IMR-90 (cell line): ENCODE data around the gene BCL11A. TPM values are rescaled to one million over a fixed set of nuclear protein-coding genes. Genes with fewer than 3 reads are reported as not detected.

Experiments
- ATAC-seq: fragments of 200-7000 bp; cut with Tn5 transposase; 2 replicates; pipeline ENCODE4 v1.9.1; 2020; ENCODE audit warnings: low read depth, mild to moderate bottlenecking, moderate library complexity
- BruUV-seq: library from RNA; stranded (reverse); fragments of 400-500 nt; replicated peaks from 2 replicates; lab custom pipeline; 2021; lab: Mats Ljungman, UMichigan
- CTCF ChIA-PET: fragments of 300-600 bp; formaldehyde crosslinking; extraction: SDS; loops from one replicate; lab custom pipeline; 2021; ENCODE audit warnings: antibody characterized with exemption; lab: Yijun Ruan, JAX
- POLR2A ChIA-PET: fragments of 300-600 bp; sonication (Branson Sonifier 250); formaldehyde crosslinking; loops from one replicate; lab custom pipeline; 2022; ENCODE audit warnings: antibody characterized with exemption; ENCODE audit not compliant: unreplicated experiment; lab: Charles Lee
- DNase-seq: peaks from one replicate; pipeline ENCODE4 v3.0.0; 2013
- H2AFZ ChIP-seq: replicated peaks from 2 replicates; pipeline ENCODE3; 2013; ENCODE audit warnings: low read length, mild to moderate bottlenecking; ENCODE audit not compliant: poor library complexity
- H2AK5ac ChIP-seq: 2 replicates; pipeline ENCODE4 v1.6.1; 2013; ENCODE audit warnings: low read depth, low read length, inconsistent platforms
- H2AK9ac ChIP-seq: replicated peaks from 2 replicates; pipeline ENCODE3; 2013; ENCODE audit warnings: mild to moderate bottlenecking, low read depth, low read length, moderate library complexity; ENCODE audit not compliant: poor library complexity
- H2BK120ac ChIP-seq: 2 replicates; pipeline ENCODE4 v1.6.1; 2013; ENCODE audit warnings: low read depth, low read length, inconsistent platforms
- H2BK15ac ChIP-seq: 3 replicates; pipeline ENCODE4 v1.6.1; 2013; ENCODE audit warnings: low read depth, low read length, inconsistent platforms
- H2BK20ac ChIP-seq: 2 replicates; pipeline ENCODE4 v1.6.1; 2013; ENCODE audit warnings: low read depth, mild to moderate bottlenecking, inconsistent platforms, low read length, moderate library complexity
- H2BK5ac ChIP-seq: 2 replicates; pipeline ENCODE4 v1.6.1; 2013; ENCODE audit warnings: mild to moderate bottlenecking, low read depth, low read length, inconsistent platforms; ENCODE audit not compliant: poor library complexity, severe bottlenecking
- H3K14ac ChIP-seq: replicated peaks from 2 replicates; pipeline ENCODE4 v1.6.1; 2013; ENCODE audit warnings: low read depth, low read length, inconsistent platforms
- H3K18ac ChIP-seq: 2 replicates; pipeline ENCODE4 v1.6.1; 2013; ENCODE audit warnings: low read depth, low read length, control low read depth
- H3K23ac ChIP-seq: 2 replicates; pipeline ENCODE4 v1.6.1; 2013; ENCODE audit warnings: low read depth, low read length, inconsistent platforms
- H3K27ac ChIP-seq: 2 replicates; pipeline ENCODE4 v1.5.1; 2013; ENCODE audit warnings: mild to moderate bottlenecking, control low read depth, low read length; ENCODE audit not compliant: insufficient read depth
- H3K27me3 ChIP-seq: 2 replicates; pipeline ENCODE4 v1.6.1; 2013; ENCODE audit warnings: low read length; ENCODE audit not compliant: control insufficient read depth, insufficient read depth
- H3K36me3 ChIP-seq: 2 replicates; pipeline ENCODE4 v1.6.1; 2013; ENCODE audit warnings: low read length, mixed read lengths; ENCODE audit not compliant: control insufficient read depth, insufficient read depth
- H3K4ac ChIP-seq: 2 replicates; pipeline ENCODE4 v1.6.1; 2013; ENCODE audit warnings: low read depth, low read length, inconsistent platforms
- H3K4me1 ChIP-seq: 2 replicates; pipeline ENCODE4 v1.6.1; 2013; ENCODE audit warnings: low read length, mixed read lengths; ENCODE audit not compliant: control insufficient read depth, insufficient read depth
- H3K4me2 ChIP-seq: 2 replicates; pipeline ENCODE4 v1.6.1; 2013; ENCODE audit warnings: low read depth, mild to moderate bottlenecking, control low read depth, low read length, moderate library complexity
- H3K4me3 ChIP-seq: 2 replicates; pipeline ENCODE4 v1.5.1; 2013; ENCODE audit warnings: low read depth, mild to moderate bottlenecking, control low read depth, low read length, moderate library complexity; ENCODE audit not compliant: insufficient read depth
- H3K56ac ChIP-seq: 2 replicates; pipeline ENCODE4 v1.6.1; 2013; ENCODE audit warnings: low read length, inconsistent platforms; ENCODE audit not compliant: insufficient read depth; ENCODE audit errors: extremely low read depth
- H3K79me1 ChIP-seq, 2 experiments: 2 replicates each; pipeline ENCODE4 v1.6.1; 2013; ENCODE audit warnings: low read length in 2 of 2, inconsistent platforms in 1 of 2, low read depth in 1 of 2
- H3K9ac ChIP-seq: 2 replicates; pipeline ENCODE4 v1.6.1; 2013; ENCODE audit warnings: low read depth, low read length, control low read depth
- H3K9me1 ChIP-seq: 2 replicates; pipeline ENCODE4 v1.6.1; 2013; ENCODE audit warnings: low read length, inconsistent platforms; ENCODE audit not compliant: insufficient read depth
- H3K9me3 ChIP-seq: 2 replicates; pipeline ENCODE4 v1.6.1; 2013; ENCODE audit warnings: low read length; ENCODE audit not compliant: control insufficient read depth, insufficient read depth
- H4K20me1 ChIP-seq: 2 replicates; pipeline ENCODE4 v1.6.1; 2013; ENCODE audit warnings: low read length, inconsistent platforms; ENCODE audit not compliant: insufficient read depth
- H4K5ac ChIP-seq: 2 replicates; pipeline ENCODE4 v1.6.1; 2013; ENCODE audit warnings: mild to moderate bottlenecking, low read depth, low read length, control low read depth
- H4K8ac ChIP-seq, 2 experiments: 2 replicates each; pipeline ENCODE4 v1.6.1; 2013; ENCODE audit warnings: low read depth in 2 of 2, low read length in 2 of 2, control low read depth in 1 of 2, inconsistent platforms in 1 of 2
- H4K91ac ChIP-seq: 2 replicates; pipeline ENCODE4 v1.6.1; 2013; ENCODE audit warnings: low read depth, low read length, inconsistent platforms; ENCODE audit not compliant: insufficient read depth
- SMC3 ChIP-seq: fragments of 150-350 bp; IDR thresholded peaks from 2 replicates; pipeline ENCODE4 v1.6.1; 2016; ENCODE audit warnings: low read depth, mild to moderate bottlenecking, antibody characterized with exemption, low read length, moderate library complexity
- WGBS, 2 experiments: methylation state at CpG; one replicate each; pipeline versions ENCODE4 v1.1.5 to v1.1.7; 2013; ENCODE audit warnings: missing lambda C conversion rate in 2 of 2; ENCODE audit not compliant: insufficient read length in 1 of 2; ENCODE audit errors: extremely low coverage in 2 of 2; 5-methylcytosine and 5-hydroxymethylcytosine counted together
- dilution Hi-C: fragments of 300-500 bp; cut with HindIII; formaldehyde crosslinking; loops from one replicate; pipeline ENCODE4 v1.14.3; 2018; ENCODE audit warnings: low sequenced_read_pairs; ENCODE audit not compliant: unreplicated experiment
- in situ Hi-C: fragments of 300-500 bp; cut with MboI; formaldehyde crosslinking; loops from 3 replicates; pipeline ENCODE4 v1.14.3; 2019; ENCODE audit warnings: low sequenced_read_pairs, inconsistent platforms, mixed read lengths
- intact Hi-C: fragments of 100-400 bp; cut with micrococcal nuclease; formaldehyde crosslinking; loops from 2 replicates; pipeline ENCODE4 v1.10.0; 2022
- polyA plus RNA-seq, 3 experiments: library from polyadenylated mRNA; depleted of rRNA; stranded (reverse); fragments of >200 nt; gene quantifications; 2 replicates each; pipeline ENCODE4 v1.2.3, GENCODE V29; 2012; ENCODE audit warnings: low replicate concordance in 1 of 3
- total RNA-seq: library from RNA; depleted of rRNA; stranded (reverse); fragments of >200 nt; gene quantifications from 2 replicates; pipeline ENCODE4 v1.2.3, GENCODE V29; 2012

The BCL11A gene
- total and polyA plus RNA-seq, 2 of the 4 experiments (the other 2 are of a cell fraction): 1.0 to 1.1 TPM

DNA sequence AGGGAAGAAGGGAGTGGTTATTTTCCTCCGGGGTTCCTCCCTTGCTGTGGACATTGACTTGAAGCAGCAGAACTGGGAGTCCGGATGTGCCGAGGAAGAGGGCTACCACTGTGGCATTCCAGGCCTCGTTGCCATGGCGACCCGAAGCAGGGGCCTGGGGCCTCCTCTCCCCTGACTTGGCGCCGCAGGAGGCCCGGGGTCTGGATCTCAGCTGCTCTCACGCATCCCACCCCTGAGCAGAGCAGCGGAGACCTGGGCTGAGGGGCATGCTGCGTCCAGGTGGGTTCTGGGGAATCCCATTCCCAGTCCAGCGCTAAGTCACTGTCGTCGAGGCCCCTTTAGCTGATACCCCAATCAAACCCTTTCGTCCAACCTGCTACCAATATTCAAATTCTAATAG lies 100.2 kb downstream of the BCL11A start:
- dilution Hi-C loops: no loop called here
- Histone ChIP-seq H3K9ac (no peak overlapping the region), H2BK5ac (no peak overlapping the region), H3K4me3 (no peak overlapping the region), H4K20me1 (no peaks in the 10 kb centered on the region), H3K23ac (no peak overlapping the region), H2BK120ac (no peak overlapping the region), H3K27ac (no peak overlapping the region), H3K9me1 (no peaks in the 10 kb centered on the region), H3K56ac (no peak overlapping the region), H3K27me3 (no peaks in the 10 kb centered on the region), H3K14ac (no peak overlapping the region), H2BK20ac (no peak overlapping the region), H3K4me2 (no peak overlapping the region), H2AK5ac (no peak overlapping the region), H2BK15ac (no peak overlapping the region), H3K4me1 (no peaks in the 10 kb centered on the region), H3K4ac (no peak overlapping the region), H3K36me3 (no peaks in the 10 kb centered on the region), H3K18ac (no peak overlapping the region), H4K5ac (no peak overlapping the region), H2AFZ (no peak overlapping the region), H2AK9ac (no peak overlapping the region), H4K8ac (no peak overlapping the region), H3K79me1 (no peaks in the 10 kb centered on the region), H3K9me3 (no peaks in the 10 kb centered on the region), H4K91ac (no peak overlapping the region)
- DNase-seq: no peak
- intact Hi-C loops: no loop called here
- in situ Hi-C loops: no loop called here
- BruUV-seq: no TSS peak
- ATAC-seq: no peak
- 32% methylated on average over 5 of the region's 16 CpGs; no CpG with 5 or more reads in 1 of the 2 experiments for WGBS, 2 experiments
- no peak for TF ChIP-seq SMC3
- ChIA-PET POLR2A (no interaction called here), CTCF (no interaction called here)
